H1 (cell line): ENCODE results near the gene CCSAP. TPM values are rescaled to one million over a fixed set of nuclear protein-coding genes. Genes with fewer than 3 reads are reported as not detected.
A peak's percentile ranks its signal among the peaks of the same experiment; 100 is the strongest.

ENCODE experiments used
- CTCF ChIA-PET: fragments of 300-600 bp; sonication (Branson Sonifier 250); formaldehyde crosslinking; loops from one replicate; lab custom pipeline; 2021; ENCODE audit not compliant: partially characterized antibody; lab: Charles Lee
- POLR2A ChIA-PET: fragments of 300-600 bp; sonication (Branson Sonifier 250); formaldehyde crosslinking; loops from one replicate; lab custom pipeline; 2021; ENCODE audit warnings: inconsistent platforms; ENCODE audit not compliant: partially characterized antibody; lab: Charles Lee
- DNase-seq, 2 experiments: peaks; one replicate each; pipeline versions ENCODE4 v3.0.0 to v3.0.0-alpha.2; 2010 to 2022; ENCODE audit warnings: low spot score in 2 of 2, low read depth in 1 of 2, mixed read lengths in 1 of 2
- FAIRE-seq: peaks from 2 replicates; lab custom pipeline; 2011; peaks lifted over from hg19 to GRCh38; lab: Jason Lieb, UNC
- H2AFZ ChIP-seq: 2 replicates; pipeline ENCODE4 v1.8.1; 2012; ENCODE audit warnings: low read length, inconsistent platforms
- H2AK5ac ChIP-seq: 2 replicates; pipeline ENCODE4 v1.6.1; 2013; ENCODE audit warnings: low read depth, low read length
- H2BK120ac ChIP-seq: replicated peaks from 2 replicates; pipeline ENCODE3; 2013; ENCODE audit warnings: low read depth, low read length, inconsistent platforms
- H2BK12ac ChIP-seq: 2 replicates; pipeline ENCODE4 v1.6.1; 2013; ENCODE audit warnings: low read depth, low read length
- H2BK15ac ChIP-seq: 2 replicates; pipeline ENCODE4 v1.6.1; 2013; ENCODE audit warnings: low read length
- H2BK20ac ChIP-seq: 2 replicates; pipeline ENCODE4 v1.6.1; 2013; ENCODE audit warnings: low read length
- H2BK5ac ChIP-seq: 2 replicates; pipeline ENCODE4 v1.6.1; 2013; ENCODE audit warnings: low read depth, low read length
- H3K14ac ChIP-seq: 2 replicates; pipeline ENCODE4 v1.6.1; 2013; ENCODE audit warnings: inconsistent platforms; ENCODE audit not compliant: insufficient read length
- H3K18ac ChIP-seq: 2 replicates; pipeline ENCODE4 v1.6.1; 2013; ENCODE audit warnings: low read length; ENCODE audit errors: extremely low read depth
- H3K23ac ChIP-seq: 2 replicates; pipeline ENCODE4 v1.6.1; 2013; ENCODE audit warnings: inconsistent platforms; ENCODE audit not compliant: insufficient read length
- H3K23me2 ChIP-seq: 2 replicates; pipeline ENCODE4 v1.6.1; 2013; ENCODE audit warnings: low read depth, low read length
- H3K27ac ChIP-seq: 2 replicates; pipeline ENCODE4 v1.6.1; 2011; ENCODE audit warnings: low read depth, low read length, inconsistent platforms
- H3K27me3 ChIP-seq, 4 experiments: replicated peaks in 1 of 4; 1 replicate in 1 of 4; 2 replicates in 3 of 4; pipeline versions ENCODE4 v1.6.1 to v1.8.1; 2011 to 2013; ENCODE audit warnings: low read length in 3 of 4, mild to moderate bottlenecking in 3 of 4, inconsistent platforms in 2 of 4, mixed read lengths in 2 of 4, moderate library complexity in 1 of 4; ENCODE audit not compliant: control insufficient read depth in 3 of 4, insufficient read depth in 3 of 4; ENCODE audit errors: extremely low read depth in 1 of 4
- H3K36me3 ChIP-seq, 4 experiments: 2 replicates each; pipeline versions ENCODE4 v1.6.1 to v1.8.1; 2011 to 2013; ENCODE audit warnings: mild to moderate bottlenecking in 4 of 4, low read length in 3 of 4, moderate library complexity in 2 of 4, control low read depth in 1 of 4, inconsistent platforms in 1 of 4; ENCODE audit not compliant: insufficient read depth in 4 of 4, control insufficient read depth in 2 of 4
- H3K4ac ChIP-seq: replicated peaks from 2 replicates; pipeline ENCODE3; 2013; ENCODE audit warnings: low read length, low read depth, mixed read lengths, inconsistent platforms; ENCODE audit not compliant: insufficient read length
- H3K4me1 ChIP-seq, 4 experiments: replicated peaks in 1 of 4; 1 replicate in 1 of 4; 2 replicates in 3 of 4; pipeline versions ENCODE4 v1.6.1 to v1.8.1; 2011 to 2013; ENCODE audit warnings: low read length in 3 of 4, inconsistent platforms in 2 of 4, mixed read lengths in 1 of 4; ENCODE audit not compliant: insufficient read depth in 4 of 4, control insufficient read depth in 3 of 4
- H3K4me2 ChIP-seq, 2 experiments: 2 replicates each; pipeline versions ENCODE4 v1.6.1 to v1.8.1; 2011 to 2013; ENCODE audit warnings: low read depth in 2 of 2, low read length in 2 of 2, control low read depth in 1 of 2, inconsistent platforms in 1 of 2, mild to moderate bottlenecking in 1 of 2; ENCODE audit not compliant: insufficient read depth in 1 of 2
- H3K4me3 ChIP-seq, 4 experiments: fragments of 200-600, 300-600 bp in 1 of 4; sonication (generic), shearing (Covaris generic), sonication (Bioruptor Twin) in 1 of 4; 2 replicates each; pipeline versions ENCODE4 v1.5.1 to v1.8.1; 2011 to 2016; ENCODE audit warnings: low read length in 4 of 4, low read depth in 3 of 4, control low read depth in 2 of 4, inconsistent platforms in 2 of 4, mild to moderate bottlenecking in 2 of 4, mixed read lengths in 1 of 4, moderate library complexity in 1 of 4; ENCODE audit not compliant: insufficient read depth in 2 of 4; ENCODE audit errors: extremely low read depth in 1 of 4
- H3K56ac ChIP-seq: replicated peaks from 2 replicates; pipeline ENCODE3; 2013; ENCODE audit warnings: low read depth, mild to moderate bottlenecking, mixed read lengths, low read length, inconsistent platforms; ENCODE audit not compliant: insufficient read length
- H3K79me1 ChIP-seq: 2 replicates; pipeline ENCODE4 v1.6.1; 2013; ENCODE audit warnings: low read depth, low read length, control low read depth
- H3K79me2 ChIP-seq, 2 experiments: 2 replicates each; pipeline versions ENCODE4 v1.6.1 to v1.8.1; 2012 to 2013; ENCODE audit warnings: low read length in 2 of 2, mild to moderate bottlenecking in 2 of 2, inconsistent platforms in 1 of 2; ENCODE audit not compliant: insufficient read depth in 2 of 2, control insufficient read depth in 1 of 2
- H3K9ac ChIP-seq, 4 experiments: replicated peaks in 1 of 4; 1 replicate in 1 of 4; 2 replicates in 3 of 4; pipeline versions ENCODE4 v1.6.1 to v1.8.1; 2011 to 2013; ENCODE audit warnings: low read depth in 3 of 4, low read length in 3 of 4, control low read depth in 2 of 4, mild to moderate bottlenecking in 2 of 4, moderate library complexity in 2 of 4, inconsistent platforms in 1 of 4; ENCODE audit errors: extremely low read depth in 1 of 4
- H3K9me3 ChIP-seq, 2 experiments: 2 replicates each; pipeline versions ENCODE4 v1.6.1 to v1.8.1; 2012 to 2013; ENCODE audit warnings: mild to moderate bottlenecking in 2 of 2, moderate library complexity in 2 of 2, control low read depth in 1 of 2, inconsistent platforms in 1 of 2, low read depth in 1 of 2, low read length in 1 of 2, mixed read lengths in 1 of 2; ENCODE audit not compliant: insufficient read depth in 2 of 2
- H4K20me1 ChIP-seq, 2 experiments: replicated peaks in 1 of 2; 2 replicates each; pipeline versions ENCODE3 to v1.8.1; 2011 to 2013; ENCODE audit warnings: inconsistent platforms in 2 of 2, low read length in 2 of 2, mild to moderate bottlenecking in 1 of 2; ENCODE audit not compliant: insufficient read depth in 2 of 2, control insufficient read depth in 1 of 2
- H4K5ac ChIP-seq: 2 replicates; pipeline ENCODE4 v1.6.1; 2013; ENCODE audit warnings: low read length, low read depth, mixed read lengths, inconsistent platforms; ENCODE audit not compliant: insufficient read length
- H4K8ac ChIP-seq: 2 replicates; pipeline ENCODE4 v1.8.0; 2013; ENCODE audit warnings: mild to moderate bottlenecking, moderate library complexity, low read length, inconsistent platforms; ENCODE audit not compliant: insufficient read depth; ENCODE audit errors: extremely low read depth
- H4K91ac ChIP-seq: replicated peaks from 2 replicates; pipeline ENCODE3; 2013; ENCODE audit warnings: low read length, mixed read lengths, inconsistent platforms; ENCODE audit not compliant: insufficient read length
- ATF3 ChIP-seq: IDR thresholded peaks from 2 replicates; pipeline ENCODE4 v1.6.1; 2011; ENCODE audit warnings: low read depth, mild to moderate bottlenecking, low read length; ENCODE audit not compliant: insufficient read depth
- BACH1 ChIP-seq: IDR thresholded peaks from 2 replicates; pipeline ENCODE4 v1.6.1; 2012; ENCODE audit warnings: low read length, improper control_type of control experiment
- CBX8 ChIP-seq: fragments of 300-800, 300-1000 bp; sonication (generic); IDR thresholded peaks from 2 replicates; pipeline ENCODE4 v1.7.1; 2016; ENCODE audit warnings: low read depth, low read length, borderline replicate concordance
- CEBPB ChIP-seq: IDR thresholded peaks from 2 replicates; pipeline ENCODE4 v1.6.1; 2012; ENCODE audit warnings: low read depth, low read length
- EGR1 ChIP-seq: IDR thresholded peaks from 2 replicates; pipeline ENCODE4 v1.6.1; 2011; ENCODE audit warnings: low read depth, low read length, borderline replicate concordance
- FOSL1 ChIP-seq: IDR thresholded peaks from 2 replicates; pipeline ENCODE4 v1.6.1; 2011; ENCODE audit warnings: mild to moderate bottlenecking, low read depth, low read length, moderate library complexity; ENCODE audit not compliant: insufficient read depth
- POLR2A ChIP-seq, 2 experiments: IDR thresholded peaks; 1 replicate in 1 of 2; 2 replicates in 1 of 2; pipeline ENCODE4 v1.6.1; 2011; ENCODE audit warnings: low read depth in 2 of 2, low read length in 2 of 2, mild to moderate bottlenecking in 2 of 2; ENCODE audit errors: control extremely low read depth in 1 of 2
- SP4 ChIP-seq: IDR thresholded peaks from 2 replicates; pipeline ENCODE4 v1.6.1; 2012; ENCODE audit warnings: low read length, inconsistent platforms
- TAF1 ChIP-seq: IDR thresholded peaks from 2 replicates; pipeline ENCODE4 v1.6.1; 2011; ENCODE audit warnings: mild to moderate bottlenecking, low read depth, low read length
- WGBS, 2 experiments: shearing (Covaris generic) in 1 of 2; methylation state at CpG; one replicate each; pipeline versions ENCODE4 v1.1.6 to v1.1.7; 2013 to 2015; ENCODE audit warnings: low lambda C conversion rate in 2 of 2, mixed read lengths in 2 of 2, inconsistent platforms in 1 of 2, low coverage in 1 of 2, missing lambda C conversion rate in 1 of 2; ENCODE audit not compliant: insufficient replicate concordance in 2 of 2, insufficient coverage in 1 of 2, insufficient read length in 1 of 2; ENCODE audit errors: extremely low coverage in 1 of 2, missing lambda C conversion rate in 1 of 2; 5-methylcytosine and 5-hydroxymethylcytosine counted together
- polyA plus RNA-seq, 7 experiments: library from polyadenylated mRNA; depleted of rRNA in 3 of 7; stranded (reverse) in 5 of 7; unstranded in 2 of 7; fragments of >200 nt in 5 of 7; fragments of 200-250 nt in 2 of 7; gene quantifications; 1 replicate in 5 of 7; 2 replicates in 1 of 7; 4 replicates in 1 of 7; pipeline versions ENCODE4 v1.2.1 to v1.2.3, GENCODE V29; 2011 to 2013; ENCODE audit warnings: missing spikeins in 2 of 7, mixed read lengths in 2 of 7
- total RNA-seq: library from RNA; stranded (reverse); fragmentation: NEBNext Ultra II Directional; extraction: Animal tissue kit (Norgen Biotek cat#: 25700); gene quantifications from 2 replicates; pipeline ENCODE4 v1.2.1, GENCODE V29; 2021

The CCSAP gene
- total and polyA plus RNA-seq, 2 of the 8 experiments (the other 6 are each of a cell fraction or from before 2014, with no cell fraction given), result 3.5 to 17.2 TPM

- H3K36me3 ChIP-seq, result no peaks in the 10 kb centered on the region
- H2BK12ac ChIP-seq, result peak overlapping the region; percentile 34; the same call in 1 of the 2 replicates
- no peak for FAIRE-seq
- no peaks in the 10 kb centered on the region for H3K27me3 ChIP-seq
- H2BK5ac ChIP-seq, result no peak overlapping the region
- no peak overlapping the region for H3K27ac ChIP-seq
- no peak overlapping the region for H2BK20ac ChIP-seq
- no peaks in the 10 kb centered on the region for H3K79me2 ChIP-seq
- no peak overlapping the region for H3K9ac ChIP-seq
- H3K56ac ChIP-seq, result no peak overlapping the region
- 89% methylated on average over 8 of the region's 8 CpGs; no CpG with 5 or more reads in 1 of the 2 experiments for WGBS, 2 experiments
- POLR2A ChIA-PET, result no interaction called here
- DNase-seq, result no peak
- no peak overlapping the region for H2BK15ac ChIP-seq
- H3K79me1 ChIP-seq, result no peaks in the 10 kb centered on the region
- no peak overlapping the region for H3K23ac ChIP-seq
- no peaks in the 10 kb centered on the region for H4K20me1 ChIP-seq
- H4K91ac ChIP-seq, result peak overlapping the region; percentile 22
- peaks cover 7 to 12% (median 9%) of the 10 kb centered on the region in 4 experiments for H3K4me1 ChIP-seq
- H2AK5ac ChIP-seq, result no peak overlapping the region
- H3K18ac ChIP-seq, result no peak overlapping the region
- TF ChIP-seq ATF3 (no peak), CEBPB (no peak), BACH1 (no peak), SP4 (no peak), POLR2A (IDR thresholded peaks at IDR 0.05; ENCODE audit: control extremely low read depth in 1 of 2, low read depth in 2 of 2, low read length in 2 of 2) (no peak), CBX8 (no peak), TAF1 (no peak), FOSL1 (no peak), EGR1 (no peak)
- no peak overlapping the region; the same call in 1 of the 2 replicates for H4K8ac ChIP-seq
- H2AFZ ChIP-seq, result 0 out of 2 replicates have a peak overlapping the region, but pooled peaks have one; percentile 9
- no peak overlapping the region for H2BK120ac ChIP-seq
- CTCF ChIA-PET, result interaction anchor here (1.4 kb wide), 1 partner anchor 18 kb away, joined by 5 read pairs; no protein-coding TSS in a partner anchor
- no peak overlapping the region for H3K4me2 ChIP-seq
- H3K14ac ChIP-seq, result no peak overlapping the region
- no peak overlapping the region for H4K5ac ChIP-seq
- no peaks in the 10 kb centered on the region for H3K9me3 ChIP-seq
- no peaks in the 10 kb centered on the region for H3K23me2 ChIP-seq
- H3K4me3 ChIP-seq, result no peak overlapping the region
- H3K4ac ChIP-seq, result no peak overlapping the region
Measured at GRCh38 chr1:229385853-229386456, 43.1 kb upstream of the CCSAP start.
